IPS DF 4.7 (cell line): ENCODE measurements around the gene PRDM10.

ENCODE experiments used
- DNase-seq: peaks from one replicate; pipeline ENCODE4 v3.0.0-alpha.2; 2013; ENCODE audit warnings: low spot score; ENCODE audit errors: extremely low read depth

Gene PRDM10

GRCh38 chr11:129946256-129946655 lies 56.4 kb downstream of the PRDM10 start:
- no peak for DNase-seq

GRCh38 chr11:129945373-129945772 lies 57.3 kb downstream of the PRDM10 start:
- no peak for DNase-seq

GRCh38 chr11:129944696-129945095 lies 57.9 kb downstream of the PRDM10 start:
- DNase-seq: no peak

- DNase-seq: no peak
Measured at GRCh38 chr11:129943036-129943435, 59.6 kb downstream of the PRDM10 start.

GRCh38 chr11:129939510-129939909 lies 63.1 kb downstream of the PRDM10 start:
- DNase-seq: no peak

DNA sequence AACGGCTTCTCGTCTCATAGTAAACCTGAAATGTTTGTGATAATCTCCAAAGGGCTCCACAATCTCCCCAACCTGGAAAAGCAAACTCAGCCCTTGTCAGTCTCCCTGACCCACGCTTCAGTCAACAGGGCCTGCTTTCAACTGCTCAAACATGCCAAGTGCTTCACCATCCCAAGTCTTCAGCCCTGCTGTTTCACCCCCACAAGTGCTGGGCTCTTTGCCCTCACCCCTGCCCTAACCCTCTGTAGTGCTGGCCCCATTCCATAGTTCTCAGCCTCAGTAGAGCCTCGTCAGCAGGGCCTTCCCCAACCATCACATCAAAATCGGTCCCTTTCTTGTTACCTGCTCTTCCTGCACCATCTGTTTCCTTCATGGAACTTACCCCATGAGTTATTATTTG lies 63.9 kb downstream of the PRDM10 start:
- DNase-seq: no peak

DNA sequence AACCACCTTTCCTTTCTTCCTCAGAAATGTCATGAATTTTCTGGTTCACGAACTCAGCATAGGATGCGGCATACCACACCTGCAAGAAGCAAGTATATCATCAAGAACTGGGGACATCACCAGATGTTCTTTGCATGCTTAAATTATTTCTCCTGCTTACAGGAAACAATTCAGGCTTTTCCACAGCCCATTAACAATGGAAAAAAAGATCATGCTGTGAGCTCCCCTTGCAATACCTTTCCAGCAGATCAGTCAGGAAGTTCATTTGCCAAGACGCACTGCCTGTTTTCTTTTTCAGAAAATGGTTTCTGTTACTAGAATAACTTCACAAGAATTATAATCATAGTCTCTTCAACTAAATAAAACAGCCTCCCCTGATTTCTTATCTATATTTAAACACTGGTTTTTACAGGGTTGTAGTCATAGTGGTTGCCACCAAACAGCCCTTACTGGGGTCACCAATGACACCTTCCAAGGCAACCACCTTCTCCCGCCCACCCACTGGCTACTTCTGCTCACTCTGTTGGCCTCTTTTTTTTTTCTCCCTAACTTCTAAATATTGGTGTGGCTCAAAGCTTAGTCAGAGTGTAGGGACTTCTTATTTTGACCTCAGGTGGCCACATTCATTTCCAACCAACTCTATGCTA lies 64.9 kb downstream of the PRDM10 start:
- no peak for DNase-seq

GRCh38 chr11:129935723-129936122 lies 66.9 kb downstream of the PRDM10 start:
- peak; percentile 46 for DNase-seq

- no peak for DNase-seq
Measured at GRCh38 chr11:129933891-129934290, 68.7 kb downstream of the PRDM10 start.

DNA sequence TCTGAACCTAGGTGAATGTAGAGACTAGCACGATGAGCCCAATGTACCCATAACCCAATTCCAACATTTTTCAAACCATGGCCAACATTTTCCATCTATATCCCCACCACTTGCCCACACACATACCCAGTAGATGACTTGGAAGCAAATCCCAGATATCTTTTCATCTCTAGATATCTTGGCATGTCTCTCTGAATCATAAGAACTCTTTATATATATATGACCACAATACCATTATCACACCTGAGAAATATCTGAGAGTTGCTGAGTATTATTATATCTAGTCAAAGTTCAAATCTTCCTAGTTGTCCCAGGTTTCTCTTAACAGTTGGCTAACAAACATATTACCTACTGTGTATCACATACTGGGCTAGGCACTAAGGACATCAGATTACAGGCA lies 69.4 kb downstream of the PRDM10 start:
- DNase-seq: no peak

- no peak for DNase-seq
Measured at GRCh38 chr11:129932381-129933067, 70.1 kb downstream of the PRDM10 start.

- no peak for DNase-seq
Measured at GRCh38 chr11:129930743-129931142, 71.9 kb downstream of the PRDM10 start.

DNA sequence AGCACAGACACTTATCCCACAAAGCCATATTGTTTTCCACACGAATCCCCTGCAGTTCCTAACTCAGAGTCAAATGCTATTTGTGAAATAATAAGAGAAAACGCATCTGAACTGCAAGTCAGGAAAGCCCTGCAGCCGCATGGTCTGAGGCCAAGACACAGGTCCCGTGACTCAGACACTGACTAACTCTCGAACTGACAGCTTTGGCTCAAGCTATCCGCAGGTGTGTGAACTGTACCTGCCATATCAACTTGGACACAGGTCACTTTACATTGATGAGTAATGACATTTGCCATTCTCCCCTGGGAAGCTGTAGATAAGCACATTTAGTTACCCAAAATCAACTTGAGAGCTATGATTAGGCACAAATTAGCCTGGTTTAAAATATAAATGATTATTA lies 72.3 kb downstream of the PRDM10 start:
- no peak for DNase-seq

GRCh38 chr11:129929721-129930120 lies 72.9 kb downstream of the PRDM10 start:
- no peak for DNase-seq

- DNase-seq: no peak
Measured at GRCh38 chr11:129928923-129929692, 73.5 kb downstream of the PRDM10 start.

DNA sequence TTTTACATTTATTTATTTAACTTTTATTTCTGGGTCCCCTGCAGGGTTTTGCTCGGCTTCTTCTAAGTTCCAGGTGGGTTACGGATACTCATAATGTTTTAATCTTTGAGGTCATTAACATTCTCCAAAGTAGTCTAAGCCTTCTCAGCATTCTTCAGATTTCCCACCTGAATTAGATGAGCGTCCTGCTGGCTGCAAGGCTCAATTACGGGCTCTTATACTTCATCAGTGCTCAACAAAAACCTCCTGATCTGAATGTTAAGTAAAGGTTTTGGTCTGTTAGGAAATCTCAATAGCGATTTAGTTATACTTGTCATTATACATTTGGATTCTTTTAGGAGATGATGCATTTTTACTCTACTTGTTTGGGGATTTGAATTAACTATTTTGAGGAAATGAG lies 80.0 kb downstream of the PRDM10 start:
- no peak for DNase-seq

- DNase-seq: no peak
Measured at GRCh38 chr11:129918361-129918760, 84.3 kb downstream of the PRDM10 start.

DNA sequence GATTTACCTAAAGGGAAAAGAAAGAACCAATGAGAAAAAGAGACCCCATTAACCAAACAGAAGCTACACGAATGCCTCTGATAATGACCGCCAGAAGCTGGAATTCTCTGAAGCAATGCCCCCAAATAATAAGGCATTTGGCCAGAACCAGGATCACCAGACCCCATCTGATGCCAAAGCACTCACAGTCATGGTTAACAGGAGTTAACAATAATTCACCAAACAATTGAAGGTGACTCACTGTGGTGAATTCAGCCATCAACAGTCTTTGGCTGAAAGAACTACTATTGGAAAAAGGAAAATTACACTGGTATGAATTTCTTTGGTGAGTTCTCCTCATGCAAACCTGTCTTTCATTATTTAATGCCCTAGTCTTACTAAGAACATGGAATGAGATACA lies 85.4 kb downstream of the PRDM10 start:
- DNase-seq: no peak

DNA sequence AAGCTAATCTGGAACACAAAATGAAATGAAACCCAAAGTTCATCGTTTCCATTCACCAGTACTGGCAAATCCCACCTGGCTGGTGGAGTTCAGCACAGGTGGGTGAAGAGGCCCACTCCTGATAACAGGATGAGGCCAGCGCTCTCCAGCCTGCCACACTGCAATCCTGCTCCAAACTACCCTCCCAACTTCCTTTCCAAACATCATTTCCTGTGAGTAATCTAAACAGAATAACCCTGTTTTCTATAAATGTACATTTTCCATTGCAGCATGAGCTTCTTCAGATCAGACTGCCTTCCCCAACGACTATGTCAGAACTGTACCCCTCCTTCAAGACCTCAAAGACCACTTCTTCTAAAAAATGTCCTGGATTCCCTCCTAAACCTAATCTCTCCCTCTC lies 91.3 kb downstream of the PRDM10 start:
- DNase-seq: no peak

- DNase-seq: no peak
Measured at GRCh38 chr11:129910360-129910759, 92.3 kb downstream of the PRDM10 start.

- no peak for DNase-seq
Measured at GRCh38 chr11:129905402-129905801, 97.2 kb downstream of the PRDM10 start.

DNA sequence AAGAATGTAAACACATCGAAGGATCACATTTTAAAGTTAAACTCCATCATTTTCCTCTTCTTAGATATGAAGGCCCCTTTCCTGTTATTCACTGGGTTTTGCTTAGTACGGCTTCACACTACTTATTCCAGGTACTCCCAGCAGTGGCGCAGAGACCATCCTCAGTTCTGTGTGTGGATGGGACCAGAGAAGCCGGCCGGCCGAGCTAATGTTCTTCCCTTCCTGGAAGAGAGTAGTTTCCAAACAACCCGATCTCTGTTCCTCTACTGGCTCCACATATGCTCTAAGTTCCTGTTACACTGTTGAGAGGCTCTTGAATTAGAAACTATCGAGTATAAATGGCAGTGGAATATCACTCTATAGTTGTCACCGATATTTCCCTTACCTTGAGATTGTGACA lies 106.6 kb downstream of the PRDM10 start:
- DNase-seq: no peak
